HL-60 (cell line): ENCODE measurements around the gene PHF5A.

ENCODE experiments used
- DNase-seq, 2 experiments: peaks; one replicate each; pipeline ENCODE4 v3.0.0-alpha.2; 2010 to 2020; ENCODE audit warnings: low read depth in 1 of 2, low spot score in 1 of 2
- H3K27ac ChIP-seq: fragments of 250-450 bp; sonication (Bioruptor Pico); replicated peaks from 2 replicates; pipeline ENCODE4 v1.5.1; 2020; ENCODE audit warnings: mild to moderate bottlenecking, moderate library complexity
- H3K27me3 ChIP-seq: fragments of 250-450 bp; sonication (Bioruptor Pico); 2 replicates; pipeline ENCODE4 v1.5.1; 2021; ENCODE audit warnings: mild to moderate bottlenecking, moderate library complexity; ENCODE audit not compliant: insufficient read depth, poor library complexity, severe bottlenecking
- H3K4me3 ChIP-seq: replicated peaks from 2 replicates; pipeline ENCODE4 v1.5.1; 2011; ENCODE audit warnings: mild to moderate bottlenecking, control low read depth, low read length; ENCODE audit not compliant: insufficient read depth
- GABPA ChIP-seq: IDR thresholded peaks from 2 replicates; pipeline ENCODE4 v1.6.1; 2012; ENCODE audit warnings: low read depth
- POLR2AphosphoS5 ChIP-seq: IDR thresholded peaks from 2 replicates; pipeline ENCODE4 v1.6.1; 2012; ENCODE audit warnings: low read depth
- SPI1 ChIP-seq: IDR thresholded peaks from 2 replicates; pipeline ENCODE4 v1.6.1; 2012; ENCODE audit warnings: low read depth, mild to moderate bottlenecking, borderline replicate concordance
- TF ChIP-seq, protein P1 (sequence below): IDR thresholded peaks from 2 replicates; pipeline ENCODE4 v1.6.1; 2012; ENCODE audit warnings: low read depth; ENCODE audit not compliant: insufficient replicate concordance
- TF ChIP-seq, protein P2 (sequence below): IDR thresholded peaks from one replicate; pipeline ENCODE4 v1.5.1; 2011; ENCODE audit warnings: low read length, control low read depth, inconsistent platforms; ENCODE audit not compliant: insufficient read depth

PHF5A gene

DNA sequence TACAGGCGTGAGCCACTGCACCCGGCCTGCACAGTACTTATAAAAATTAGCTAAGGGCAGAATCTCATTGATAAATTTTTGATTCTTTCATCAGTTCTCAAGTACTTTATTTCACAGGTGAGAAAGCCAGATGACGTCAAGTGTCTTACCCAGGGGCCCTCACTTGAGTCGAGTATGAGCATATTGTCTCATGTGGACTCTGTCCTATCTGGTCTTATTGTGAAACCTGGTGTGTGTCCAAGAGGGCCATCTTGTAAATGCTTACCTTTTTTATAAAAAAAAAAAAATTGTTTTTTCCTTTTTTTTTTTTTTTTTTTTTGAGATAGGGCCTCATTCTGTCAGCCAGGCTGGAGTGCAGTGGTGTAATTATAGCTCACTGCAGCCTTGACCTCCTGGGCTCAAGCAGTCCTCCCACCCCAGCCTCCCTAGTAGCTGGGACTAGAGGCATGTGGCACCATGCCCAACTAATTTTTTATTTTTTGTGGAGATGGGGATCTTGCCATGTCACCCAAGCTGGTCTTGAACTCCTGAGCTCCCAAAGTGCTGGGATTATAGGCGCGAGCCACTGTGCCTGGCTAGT, 6.5 kb upstream of the PHF5A start:
- Histone ChIP-seq H3K27ac (no peak overlapping the region), H3K27me3 (no peaks in the 10 kb centered on the region), H3K4me3 (no peak overlapping the region)
- TF ChIP-seq, protein P1, sequence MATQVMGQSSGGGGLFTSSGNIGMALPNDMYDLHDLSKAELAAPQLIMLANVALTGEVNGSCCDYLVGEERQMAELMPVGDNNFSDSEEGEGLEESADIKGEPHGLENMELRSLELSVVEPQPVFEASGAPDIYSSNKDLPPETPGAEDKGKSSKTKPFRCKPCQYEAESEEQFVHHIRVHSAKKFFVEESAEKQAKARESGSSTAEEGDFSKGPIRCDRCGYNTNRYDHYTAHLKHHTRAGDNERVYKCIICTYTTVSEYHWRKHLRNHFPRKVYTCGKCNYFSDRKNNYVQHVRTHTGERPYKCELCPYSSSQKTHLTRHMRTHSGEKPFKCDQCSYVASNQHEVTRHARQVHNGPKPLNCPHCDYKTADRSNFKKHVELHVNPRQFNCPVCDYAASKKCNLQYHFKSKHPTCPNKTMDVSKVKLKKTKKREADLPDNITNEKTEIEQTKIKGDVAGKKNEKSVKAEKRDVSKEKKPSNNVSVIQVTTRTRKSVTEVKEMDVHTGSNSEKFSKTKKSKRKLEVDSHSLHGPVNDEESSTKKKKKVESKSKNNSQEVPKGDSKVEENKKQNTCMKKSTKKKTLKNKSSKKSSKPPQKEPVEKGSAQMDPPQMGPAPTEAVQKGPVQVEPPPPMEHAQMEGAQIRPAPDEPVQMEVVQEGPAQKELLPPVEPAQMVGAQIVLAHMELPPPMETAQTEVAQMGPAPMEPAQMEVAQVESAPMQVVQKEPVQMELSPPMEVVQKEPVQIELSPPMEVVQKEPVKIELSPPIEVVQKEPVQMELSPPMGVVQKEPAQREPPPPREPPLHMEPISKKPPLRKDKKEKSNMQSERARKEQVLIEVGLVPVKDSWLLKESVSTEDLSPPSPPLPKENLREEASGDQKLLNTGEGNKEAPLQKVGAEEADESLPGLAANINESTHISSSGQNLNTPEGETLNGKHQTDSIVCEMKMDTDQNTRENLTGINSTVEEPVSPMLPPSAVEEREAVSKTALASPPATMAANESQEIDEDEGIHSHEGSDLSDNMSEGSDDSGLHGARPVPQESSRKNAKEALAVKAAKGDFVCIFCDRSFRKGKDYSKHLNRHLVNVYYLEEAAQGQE = no peak
- TF ChIP-seq POLR2AphosphoS5 (no peak), SPI1 (no peak), GABPA (no peak)
- TF ChIP-seq, protein P2, sequence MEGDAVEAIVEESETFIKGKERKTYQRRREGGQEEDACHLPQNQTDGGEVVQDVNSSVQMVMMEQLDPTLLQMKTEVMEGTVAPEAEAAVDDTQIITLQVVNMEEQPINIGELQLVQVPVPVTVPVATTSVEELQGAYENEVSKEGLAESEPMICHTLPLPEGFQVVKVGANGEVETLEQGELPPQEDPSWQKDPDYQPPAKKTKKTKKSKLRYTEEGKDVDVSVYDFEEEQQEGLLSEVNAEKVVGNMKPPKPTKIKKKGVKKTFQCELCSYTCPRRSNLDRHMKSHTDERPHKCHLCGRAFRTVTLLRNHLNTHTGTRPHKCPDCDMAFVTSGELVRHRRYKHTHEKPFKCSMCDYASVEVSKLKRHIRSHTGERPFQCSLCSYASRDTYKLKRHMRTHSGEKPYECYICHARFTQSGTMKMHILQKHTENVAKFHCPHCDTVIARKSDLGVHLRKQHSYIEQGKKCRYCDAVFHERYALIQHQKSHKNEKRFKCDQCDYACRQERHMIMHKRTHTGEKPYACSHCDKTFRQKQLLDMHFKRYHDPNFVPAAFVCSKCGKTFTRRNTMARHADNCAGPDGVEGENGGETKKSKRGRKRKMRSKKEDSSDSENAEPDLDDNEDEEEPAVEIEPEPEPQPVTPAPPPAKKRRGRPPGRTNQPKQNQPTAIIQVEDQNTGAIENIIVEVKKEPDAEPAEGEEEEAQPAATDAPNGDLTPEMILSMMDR = no peak
- DNase-seq = no peak

- Histone ChIP-seq H3K27me3 (no peaks in the 10 kb centered on the region), H3K27ac (no peak overlapping the region), H3K4me3 (no peak overlapping the region)
- DNase-seq = no peak
- TF ChIP-seq GABPA = no peak
- no peak for TF ChIP-seq SPI1
- TF ChIP-seq POLR2AphosphoS5 = no peak
- TF ChIP-seq, protein P1 = no peak
- TF ChIP-seq, protein P2 = no peak
These were observed 3.1 kb upstream of the PHF5A start for GRCh38 chr22:41471568-41471967.

- H3K4me3 ChIP-seq = no peak overlapping the region
- DNase-seq = no peak
- H3K27me3 ChIP-seq = no peaks in the 10 kb centered on the region
- TF ChIP-seq GABPA (no peak), POLR2AphosphoS5 (no peak), SPI1 (no peak)
- TF ChIP-seq, protein P2 = no peak
- TF ChIP-seq, protein P1 = no peak
- no peak overlapping the region for H3K27ac ChIP-seq
These were observed 2.4 kb upstream of the PHF5A start for GRCh38 chr22:41470886-41471285.
